Body of pancreas (tissue), 4 donors: ENCODE results near the gene IKBKE.

ENCODE experiments used
- POLR2A ChIP-seq, 3 donors: fragments of 450-650 bp; IDR thresholded peaks; one replicate each; pipeline ENCODE4 v1.6.1; 2016; ENCODE audit warnings: antibody characterized with exemption in 3 of 3, mild to moderate bottlenecking in 2 of 3
- TF ChIP-seq, protein P1 (sequence below), 7 experiments: fragments of 450-650 bp in 4 of 7; fragments of 200-600 bp in 3 of 7; sonication (generic) in 3 of 7; IDR thresholded peaks; one replicate each; pipeline ENCODE4 v1.5.1; 2016 to 2019; ENCODE audit warnings: antibody characterized with exemption in 7 of 7

- TF ChIP-seq, protein P1, sequence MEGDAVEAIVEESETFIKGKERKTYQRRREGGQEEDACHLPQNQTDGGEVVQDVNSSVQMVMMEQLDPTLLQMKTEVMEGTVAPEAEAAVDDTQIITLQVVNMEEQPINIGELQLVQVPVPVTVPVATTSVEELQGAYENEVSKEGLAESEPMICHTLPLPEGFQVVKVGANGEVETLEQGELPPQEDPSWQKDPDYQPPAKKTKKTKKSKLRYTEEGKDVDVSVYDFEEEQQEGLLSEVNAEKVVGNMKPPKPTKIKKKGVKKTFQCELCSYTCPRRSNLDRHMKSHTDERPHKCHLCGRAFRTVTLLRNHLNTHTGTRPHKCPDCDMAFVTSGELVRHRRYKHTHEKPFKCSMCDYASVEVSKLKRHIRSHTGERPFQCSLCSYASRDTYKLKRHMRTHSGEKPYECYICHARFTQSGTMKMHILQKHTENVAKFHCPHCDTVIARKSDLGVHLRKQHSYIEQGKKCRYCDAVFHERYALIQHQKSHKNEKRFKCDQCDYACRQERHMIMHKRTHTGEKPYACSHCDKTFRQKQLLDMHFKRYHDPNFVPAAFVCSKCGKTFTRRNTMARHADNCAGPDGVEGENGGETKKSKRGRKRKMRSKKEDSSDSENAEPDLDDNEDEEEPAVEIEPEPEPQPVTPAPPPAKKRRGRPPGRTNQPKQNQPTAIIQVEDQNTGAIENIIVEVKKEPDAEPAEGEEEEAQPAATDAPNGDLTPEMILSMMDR (IDR thresholded peaks at IDR 0.05), result no peak
- no peak for TF ChIP-seq POLR2A (IDR thresholded peaks at IDR 0.05)
These were observed 15.0 kb upstream of the IKBKE start for GRCh38 chr1:206455289-206455665.
